MM.1S (cell line): ENCODE results near the gene CLCC1.

Experiments used
- DNase-seq: peaks from one replicate; pipeline ENCODE4 v3.0.0-alpha.2; 2015
- H2AFZ ChIP-seq: fragments of 300-600 bp; sonication (generic); 2 replicates; pipeline ENCODE4 v1.6.0; 2016; ENCODE audit warnings: antibody characterized with exemption, low read length
- H3F3A ChIP-seq: fragments of 300-600 bp; sonication (generic); 2 replicates; pipeline ENCODE4 v1.6.1; 2016; ENCODE audit warnings: mild to moderate bottlenecking, antibody characterized with exemption, low read length, moderate library complexity, mixed read lengths; ENCODE audit not compliant: insufficient read depth
- H3K27ac ChIP-seq: fragments of 300-600 bp; sonication (generic); 2 replicates; pipeline ENCODE4 v1.5.1; 2016; ENCODE audit warnings: mild to moderate bottlenecking, low read length
- H3K27me3 ChIP-seq: fragments of 300-600 bp; sonication (generic); replicated peaks from 2 replicates; pipeline ENCODE4 v1.6.0; 2016; ENCODE audit warnings: low read length; ENCODE audit not compliant: insufficient read depth
- H3K36me3 ChIP-seq: fragments of 300-600 bp; sonication (generic); replicated peaks from 2 replicates; pipeline ENCODE4 v1.6.1; 2016; ENCODE audit warnings: mild to moderate bottlenecking, low read length, mixed read lengths; ENCODE audit not compliant: insufficient read depth
- H3K4me1 ChIP-seq: fragments of 300-600 bp; sonication (generic); 2 replicates; pipeline ENCODE4 v1.6.1; 2016; ENCODE audit warnings: low read length, mixed read lengths
- H3K4me2 ChIP-seq: fragments of 300-600 bp; sonication (generic); 2 replicates; pipeline ENCODE4 v1.6.0; 2016; ENCODE audit warnings: low read depth, low read length
- H3K4me3 ChIP-seq: fragments of 300-600 bp; sonication (generic); 2 replicates; pipeline ENCODE4 v1.5.1; 2016; ENCODE audit warnings: low read length, mixed read lengths
- H3K79me2 ChIP-seq: fragments of 300-600 bp; sonication (generic); 2 replicates; pipeline ENCODE4 v1.6.1; 2016; ENCODE audit warnings: mixed run types, low read length, mixed read lengths
- H3K9ac ChIP-seq: fragments of 300-600 bp; sonication (generic); 2 replicates; pipeline ENCODE4 v1.6.1; 2016; ENCODE audit warnings: low read length, mixed read lengths
- H3K9me2 ChIP-seq: fragments of 300-600 bp; sonication (generic); replicated peaks from 2 replicates; pipeline ENCODE4 v1.6.1; 2016; ENCODE audit warnings: mild to moderate bottlenecking, low read length, mixed read lengths; ENCODE audit not compliant: insufficient read depth
- H3K9me3 ChIP-seq: fragments of 300-600 bp; sonication (generic); replicated peaks from 2 replicates; pipeline ENCODE4 v1.6.1; 2016; ENCODE audit warnings: mild to moderate bottlenecking, low read length, mixed read lengths; ENCODE audit not compliant: insufficient read depth
- H4K20me1 ChIP-seq: fragments of 300-600 bp; sonication (generic); 2 replicates; pipeline ENCODE4 v1.6.1; 2016; ENCODE audit warnings: mild to moderate bottlenecking, low read length, moderate library complexity, mixed read lengths; ENCODE audit not compliant: insufficient read depth
- CTCF ChIP-seq: fragments of 300-600 bp; sonication (generic); IDR thresholded peaks from 2 replicates; pipeline ENCODE4 v1.5.1; 2016; ENCODE audit warnings: antibody characterized with exemption, low read length, mixed read lengths
- EZH2 ChIP-seq: fragments of 300-600 bp; sonication (generic); optimal IDR thresholded peaks from 2 replicates; pipeline ENCODE3; 2017; ENCODE audit warnings: low read depth, mild to moderate bottlenecking, antibody characterized with exemption, low read length, mixed read lengths
- EZH2phosphoT487 ChIP-seq: fragments of 300-600 bp; sonication (generic); IDR thresholded peaks from 2 replicates; pipeline ENCODE4 v1.6.1; 2018; ENCODE audit warnings: antibody characterized with exemption, low read length

Gene CLCC1

GRCh38 chr1:108969346-108969745 is 6.1 kb upstream of the CLCC1 start:
- Histone ChIP-seq H2AFZ (no peak overlapping the region), H3K9ac (no peak overlapping the region), H3K79me2 (no peaks in the 10 kb centered on the region), H3K4me1 (no peaks in the 10 kb centered on the region), H3K4me2 (no peak overlapping the region), H3F3A (no peaks in the 10 kb centered on the region), H3K4me3 (no peak overlapping the region), H3K9me3 (no peaks in the 10 kb centered on the region), H3K27ac (no peak overlapping the region), H3K36me3 (no peaks in the 10 kb centered on the region), H3K27me3 (no peaks in the 10 kb centered on the region), H4K20me1 (no peaks in the 10 kb centered on the region), H3K9me2 (no peaks in the 10 kb centered on the region)
- TF ChIP-seq EZH2phosphoT487: no peak
- TF ChIP-seq EZH2: no peak
- TF ChIP-seq CTCF: no peak
- no peak for DNase-seq

GRCh38 chr1:108962681-108963051 is 618 bp downstream of the CLCC1 start:
- Histone ChIP-seq H4K20me1 (no peaks in the 10 kb centered on the region), H3K79me2 (peaks cover 34% of the 10 kb centered on the region), H3K4me2 (peak overlapping the region; percentile 60; the same call in 1 of the 2 replicates), H3K4me3 (peak overlapping the region; percentile 69), H3K27ac (peak overlapping the region; percentile 94), H3K9me3 (no peaks in the 10 kb centered on the region), H3K27me3 (no peaks in the 10 kb centered on the region), H2AFZ (peak overlapping the region; percentile 65; the same call in 1 of the 2 replicates), H3K36me3 (no peaks in the 10 kb centered on the region), H3K4me1 (no peaks in the 10 kb centered on the region), H3F3A (peaks cover 10% of the 10 kb centered on the region; the same call in 1 of the 2 replicates), H3K9me2 (no peaks in the 10 kb centered on the region), H3K9ac (peak overlapping the region; percentile 85)
- no peak for TF ChIP-seq EZH2
- no peak for TF ChIP-seq EZH2phosphoT487
- no peak for TF ChIP-seq CTCF
- DNase-seq: peak; percentile 27

GRCh38 chr1:108961752-108962486 is 1.4 kb downstream of the CLCC1 start:
- Histone ChIP-seq H2AFZ (no peak overlapping the region), H3K36me3 (no peaks in the 10 kb centered on the region), H3K9ac (peak overlapping the region; percentile 85; the same call in 1 of the 2 replicates), H3K9me3 (no peaks in the 10 kb centered on the region), H4K20me1 (no peaks in the 10 kb centered on the region), H3K79me2 (peaks cover 42% of the 10 kb centered on the region), H3K9me2 (no peaks in the 10 kb centered on the region), H3K4me3 (peak overlapping the region; percentile 69), H3K27me3 (no peaks in the 10 kb centered on the region), H3K27ac (peak overlapping the region; percentile 94; the same call in 1 of the 2 replicates), H3F3A (peaks cover 10% of the 10 kb centered on the region; the same call in 1 of the 2 replicates), H3K4me2 (peak overlapping the region; percentile 60; the same call in 1 of the 2 replicates), H3K4me1 (no peaks in the 10 kb centered on the region)
- DNase-seq: no peak
- TF ChIP-seq CTCF (no peak), EZH2phosphoT487 (no peak), EZH2 (no peak)
